ENCODE measurements around the gene MKRN2.
"Not testable (repeated sequence)": the region's sequence is repeated elsewhere in the genome, so short reads cannot be mapped to it uniquely, and the experiment has no call there.

The MKRN2 gene

GRCh38 chr3:12591456-12591855 lies 34.6 kb downstream of the MKRN2 start:
- DNase-seq, result no peak

- DNase-seq, result no peak
Observed at GRCh38 chr3:12591997-12592715, 35.3 kb downstream of the MKRN2 start.

- no peak for DNase-seq
Observed at GRCh38 chr3:12593473-12593872, 36.6 kb downstream of the MKRN2 start.

GRCh38 chr3:12598890-12599289 lies 42.0 kb downstream of the MKRN2 start:
- no peak for DNase-seq

- no peak for DNase-seq
Observed at GRCh38 chr3:12601072-12601471, 44.2 kb downstream of the MKRN2 start.

- DNase-seq, result no peak
Observed at GRCh38 chr3:12603969-12604368, 47.1 kb downstream of the MKRN2 start.

GRCh38 chr3:12608376-12608775 lies 51.5 kb downstream of the MKRN2 start:
- no peak for DNase-seq

- no peak for DNase-seq
Observed at GRCh38 chr3:12611117-12611516, 54.2 kb downstream of the MKRN2 start.

GRCh38 chr3:12612514-12613226 lies 55.8 kb downstream of the MKRN2 start:
- no peak for DNase-seq

GRCh38 chr3:12613250-12613649 lies 56.4 kb downstream of the MKRN2 start:
- no peak for DNase-seq

GRCh38 chr3:12615266-12615665 lies 58.4 kb downstream of the MKRN2 start:
- no peak for DNase-seq

- DNase-seq, result no peak
Observed at GRCh38 chr3:12618426-12618825, 61.5 kb downstream of the MKRN2 start.

- no peak for DNase-seq
Observed at GRCh38 chr3:12620305-12620704, 63.4 kb downstream of the MKRN2 start.

- no peak for DNase-seq
Observed at GRCh38 chr3:12620729-12621128, 63.8 kb downstream of the MKRN2 start.

- DNase-seq, result no peak
Observed at GRCh38 chr3:12622335-12622734, 65.4 kb downstream of the MKRN2 start.

GRCh38 chr3:12624056-12624455 lies 67.2 kb downstream of the MKRN2 start:
- DNase-seq, result no peak

GRCh38 chr3:12624964-12625363 lies 68.1 kb downstream of the MKRN2 start:
- not testable (repeated sequence) for DNase-seq

- DNase-seq, result no peak
Observed at GRCh38 chr3:12627370-12627769, 70.5 kb downstream of the MKRN2 start.

- DNase-seq, result no peak
Observed at GRCh38 chr3:12628813-12629212, 71.9 kb downstream of the MKRN2 start.

GRCh38 chr3:12629560-12629959 lies 72.7 kb downstream of the MKRN2 start:
- DNase-seq, result no peak

- no peak for DNase-seq
Observed at GRCh38 chr3:12630292-12630691, 73.4 kb downstream of the MKRN2 start.

GRCh38 chr3:12630843-12631242 lies 74.0 kb downstream of the MKRN2 start:
- DNase-seq, result not testable (repeated sequence)

GRCh38 chr3:12632523-12632922 lies 75.6 kb downstream of the MKRN2 start:
- DNase-seq, result no peak

GRCh38 chr3:12633108-12633507 lies 76.2 kb downstream of the MKRN2 start:
- no peak for DNase-seq
